Upper lobe of left lung (tissue), 4 donors: ENCODE results near the gene CD44.

Experiments
- POLR2A ChIP-seq, 4 donors: fragments of 450-650 bp; IDR thresholded peaks; one replicate each; pipeline ENCODE4 v1.5.1; 2016 to 2017; ENCODE audit warnings: antibody characterized with exemption in 4 of 4, mild to moderate bottlenecking in 2 of 4
- POLR2AphosphoS5 ChIP-seq, 2 donors: sonication (generic); formaldehyde crosslinking; IDR thresholded peaks; one replicate each; pipeline ENCODE4 v1.5.1; 2017; ENCODE audit warnings: antibody characterized with exemption in 2 of 2

GRCh38 chr11:35154952-35155351 is 16.0 kb downstream of the CD44 start:
- TF ChIP-seq POLR2A (IDR thresholded peaks at IDR 0.05) (no peak), POLR2AphosphoS5 (IDR thresholded peaks at IDR 0.05) (no peak)
